GM21423 (cell line): Measurements from ENCODE around the gene YBEY.

Experiments
- ATAC-seq: cut with Tn5 transposase; IDR thresholded peaks from one replicate; pipeline ENCODE4 v1.9.1; 2021; ENCODE audit warnings: mild to moderate bottlenecking, moderate library complexity; ENCODE audit not compliant: unreplicated experiment

Gene YBEY

DNA sequence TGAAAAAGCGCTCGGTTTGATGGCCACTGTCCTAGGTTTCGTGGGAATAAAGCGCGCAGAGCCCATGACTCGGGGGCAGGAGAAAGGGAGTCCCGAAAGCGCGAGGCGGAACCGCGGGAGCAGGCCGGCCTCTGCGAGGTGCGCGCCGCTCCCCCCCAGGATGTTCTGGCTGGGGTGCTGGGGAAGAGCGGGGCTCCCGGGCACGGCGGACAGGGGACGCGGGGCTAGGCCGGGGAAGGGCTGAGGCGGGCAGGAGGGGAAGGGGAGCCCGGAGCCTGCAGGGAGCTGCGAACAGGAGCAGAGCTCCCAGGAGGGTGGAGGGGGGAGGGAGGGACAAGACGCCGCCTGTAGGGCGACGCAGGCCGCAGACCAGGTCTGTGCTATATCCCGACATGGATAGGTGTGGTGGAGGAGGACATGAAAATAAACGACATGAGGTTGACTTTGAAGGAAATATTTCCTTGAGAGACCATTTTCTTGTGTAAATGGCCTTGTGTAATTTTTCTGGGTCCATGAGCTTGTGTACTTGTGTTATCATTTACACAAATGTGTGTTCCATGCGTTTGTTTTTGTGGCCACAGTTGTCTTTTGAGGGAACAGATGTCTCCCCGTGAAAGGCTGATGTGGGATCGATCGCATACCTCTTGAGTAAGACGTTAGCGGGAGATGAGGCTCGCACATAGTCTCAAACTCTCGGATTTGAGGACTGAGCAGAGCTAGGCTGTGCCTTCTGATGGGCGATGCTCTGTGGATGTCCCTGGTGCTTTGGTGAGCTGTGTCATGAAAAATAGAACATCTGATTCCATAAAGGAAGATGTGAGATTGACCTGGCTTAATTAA lies 39.2 kb downstream of the YBEY start:
- ATAC-seq: no peak

DNA sequence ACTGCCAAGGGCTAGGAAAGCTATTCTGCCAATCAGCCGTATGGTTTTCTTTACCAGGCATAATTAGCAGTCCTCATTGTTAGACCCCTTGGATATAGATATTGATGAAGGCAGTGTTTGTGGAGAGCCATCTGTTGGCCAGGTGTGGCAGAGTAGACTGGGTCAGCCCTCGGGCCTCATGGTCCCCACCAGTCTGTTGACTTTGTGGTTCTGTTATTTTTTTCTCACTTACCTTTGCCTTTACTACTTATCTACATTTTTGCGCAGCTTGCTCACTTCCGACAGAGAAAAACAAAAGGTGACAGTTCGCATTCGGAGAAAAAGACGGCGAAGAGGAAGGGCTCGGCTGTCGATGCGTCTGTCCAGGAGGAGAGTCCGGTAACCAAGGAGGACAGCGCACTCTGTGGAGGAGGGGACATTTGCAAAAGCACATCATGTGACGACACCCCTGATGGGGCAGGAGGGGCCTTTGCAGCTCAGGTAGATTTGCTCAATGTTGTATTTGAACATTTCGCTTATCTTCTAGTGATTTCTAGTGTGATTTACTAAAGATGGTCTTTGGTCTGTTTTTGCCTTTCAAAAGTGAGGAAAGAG lies 40.1 kb downstream of the YBEY start:
- ATAC-seq: no peak

DNA sequence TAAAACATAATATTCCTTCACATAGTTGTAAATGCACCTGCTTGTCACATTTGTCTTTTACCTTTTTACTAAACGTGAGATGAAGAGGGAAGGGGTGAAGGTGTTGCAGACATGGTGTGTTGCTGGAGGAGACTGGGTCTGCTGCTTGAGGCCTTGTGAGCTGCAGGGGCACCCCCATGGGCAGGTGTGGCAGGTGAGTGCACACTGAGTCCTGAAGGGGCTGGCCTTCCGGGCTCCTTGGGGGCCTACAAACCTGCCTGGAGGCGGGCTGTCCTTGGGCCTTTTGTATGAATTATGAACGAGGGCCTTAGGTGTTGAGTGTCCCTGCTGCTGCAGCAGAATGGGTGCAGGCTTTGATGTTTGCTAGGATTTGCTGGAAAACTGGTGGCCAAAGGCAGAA lies 41.6 kb downstream of the YBEY start:
- ATAC-seq: no peak

DNA sequence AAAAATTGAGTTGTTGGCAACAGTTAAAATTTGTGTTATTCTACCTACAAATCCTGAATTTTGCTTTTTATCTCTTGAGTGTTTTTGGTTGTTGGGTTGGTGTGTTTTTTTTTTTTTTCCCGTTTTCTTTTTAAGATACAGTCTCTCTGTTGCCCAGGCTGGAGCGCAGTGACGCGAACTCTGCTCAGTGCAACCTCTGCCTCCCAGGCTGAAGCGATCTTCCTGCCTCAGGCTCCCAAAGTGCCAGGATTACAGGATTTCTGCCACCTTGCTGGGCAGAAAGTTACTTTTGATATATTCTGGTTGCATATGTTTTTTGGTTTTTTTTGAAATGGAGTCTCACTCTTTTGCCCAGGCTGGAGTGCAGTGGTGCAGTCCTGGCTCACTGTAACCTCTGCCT lies 42.0 kb downstream of the YBEY start:
- ATAC-seq: no peak

DNA sequence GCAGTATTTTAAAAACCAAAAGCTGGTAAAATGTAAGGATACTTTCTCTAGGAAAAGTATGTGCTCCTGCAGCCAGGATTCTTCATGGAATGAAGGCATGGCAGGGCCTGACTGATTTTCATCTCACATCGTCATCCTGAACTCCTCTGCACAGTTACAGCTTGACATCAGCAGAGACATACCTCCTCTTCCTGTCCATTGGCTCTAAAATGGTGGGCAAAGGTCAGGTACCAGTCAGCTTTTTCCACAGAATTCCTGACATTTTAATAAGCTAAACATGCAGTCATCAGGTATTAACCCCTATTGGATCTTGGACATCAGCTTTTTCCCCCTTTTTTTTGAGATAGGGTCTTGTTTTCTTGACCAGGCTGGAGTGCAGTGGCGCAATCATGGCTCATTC lies 43.7 kb downstream of the YBEY start:
- no peak for ATAC-seq

DNA sequence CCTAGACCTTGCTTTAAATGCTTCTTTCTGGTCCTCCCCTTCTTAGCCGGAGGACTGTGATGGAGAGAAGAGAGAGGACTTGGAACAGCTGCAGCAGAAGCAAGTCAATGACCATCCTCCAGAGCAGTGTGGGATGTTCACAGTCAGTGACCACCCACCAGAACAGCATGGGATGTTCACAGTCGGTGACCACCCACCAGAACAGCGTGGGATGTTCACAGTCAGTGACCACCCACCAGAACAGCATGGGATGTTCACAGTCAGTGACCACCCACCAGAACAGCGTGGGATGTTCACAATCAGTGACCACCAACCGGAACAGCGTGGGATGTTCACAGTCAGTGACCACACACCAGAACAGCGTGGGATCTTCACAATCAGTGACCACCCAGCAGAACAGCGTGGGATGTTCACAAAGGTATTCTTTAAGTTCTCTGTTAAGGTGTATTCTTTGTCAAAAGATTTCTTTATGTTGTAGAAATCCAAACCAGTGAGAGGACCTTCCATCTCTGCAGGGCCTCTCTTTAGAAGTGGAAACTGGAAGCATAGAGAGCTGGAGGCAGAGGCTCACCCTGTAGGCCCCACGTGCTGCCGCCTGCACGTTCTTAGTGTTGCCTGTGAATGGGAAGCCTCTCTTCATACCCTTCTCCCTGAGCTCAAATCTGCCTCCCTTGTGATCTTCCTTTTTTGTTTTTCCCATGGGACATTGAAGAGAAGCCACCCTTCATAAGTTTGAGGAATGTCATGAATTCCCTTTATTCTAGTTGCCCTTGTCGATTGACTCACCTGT lies 48.4 kb downstream of the YBEY start:
- ATAC-seq: no peak

DNA sequence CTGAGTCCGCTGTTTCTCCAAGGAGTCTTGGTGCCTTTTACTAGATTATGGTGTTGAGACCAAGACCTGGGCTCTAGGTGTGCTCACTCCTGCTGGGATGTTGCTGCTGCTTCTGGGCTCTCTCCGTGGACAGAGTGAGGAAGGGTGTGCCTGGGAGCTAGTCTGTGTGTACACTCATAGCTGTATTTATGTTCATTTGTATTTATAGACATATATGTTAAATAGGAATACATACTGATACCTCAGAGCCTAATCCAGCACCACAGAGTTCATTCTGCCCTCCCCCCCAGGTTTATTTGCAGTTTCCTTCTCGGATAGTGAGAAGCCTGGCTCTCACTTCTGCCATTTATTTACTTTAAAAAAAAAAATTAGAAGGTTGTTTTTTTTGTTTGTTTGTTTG lies 50.5 kb downstream of the YBEY start:
- no peak for ATAC-seq

DNA sequence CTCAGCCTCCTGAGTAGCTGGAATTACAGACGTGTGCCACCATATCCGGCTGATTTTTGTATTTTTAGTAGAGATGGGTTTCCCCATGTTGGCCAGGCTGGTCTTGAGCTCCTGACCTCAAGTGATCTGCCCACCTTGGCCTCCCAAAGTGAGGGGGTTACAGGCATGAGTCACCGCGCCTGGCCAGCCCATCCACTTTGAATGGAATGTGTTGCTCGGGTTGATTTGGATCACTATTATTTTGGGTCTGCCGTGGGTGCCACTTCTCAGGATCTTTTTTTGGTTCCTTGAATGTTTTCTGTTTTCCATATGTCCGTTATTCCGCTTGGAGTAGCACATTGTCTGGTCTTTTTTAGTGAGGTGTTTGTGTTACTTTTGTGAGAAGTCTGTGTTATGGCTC lies 54.9 kb downstream of the YBEY start:
- no peak for ATAC-seq

DNA sequence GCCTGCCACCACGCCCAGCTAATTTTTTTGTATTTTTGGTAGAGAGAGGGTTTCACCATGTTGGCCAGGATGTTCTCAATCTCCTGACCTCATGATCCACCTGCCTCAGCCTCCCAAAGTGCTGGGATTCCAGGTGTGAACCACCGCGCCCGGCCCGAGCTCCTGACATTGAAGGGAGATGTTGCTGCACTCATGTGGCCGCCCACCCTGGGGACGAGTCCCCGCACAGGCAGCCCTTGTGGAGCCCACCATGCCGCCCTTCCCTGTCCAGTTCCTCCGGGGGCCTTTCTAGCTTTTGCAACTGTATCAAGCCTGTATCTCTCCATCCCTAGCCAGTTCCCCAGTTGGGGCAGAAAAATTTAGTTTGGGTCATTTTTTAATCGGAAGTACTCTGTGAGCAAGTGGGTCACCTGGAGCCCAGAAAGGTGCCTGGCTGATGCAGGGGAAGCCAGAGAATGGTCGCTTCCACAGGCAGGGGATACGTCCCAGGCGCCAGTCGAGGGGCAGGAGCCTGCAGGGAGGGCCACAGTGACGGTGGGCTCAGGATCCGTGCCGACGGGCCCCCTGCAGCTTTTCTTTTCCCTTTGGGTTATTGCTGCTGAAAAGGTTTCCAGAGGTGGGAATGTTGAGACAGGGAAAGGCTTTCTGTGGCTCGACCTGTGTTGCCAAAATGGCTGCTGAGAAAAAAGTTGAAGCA lies 58.2 kb downstream of the YBEY start:
- no peak for ATAC-seq

DNA sequence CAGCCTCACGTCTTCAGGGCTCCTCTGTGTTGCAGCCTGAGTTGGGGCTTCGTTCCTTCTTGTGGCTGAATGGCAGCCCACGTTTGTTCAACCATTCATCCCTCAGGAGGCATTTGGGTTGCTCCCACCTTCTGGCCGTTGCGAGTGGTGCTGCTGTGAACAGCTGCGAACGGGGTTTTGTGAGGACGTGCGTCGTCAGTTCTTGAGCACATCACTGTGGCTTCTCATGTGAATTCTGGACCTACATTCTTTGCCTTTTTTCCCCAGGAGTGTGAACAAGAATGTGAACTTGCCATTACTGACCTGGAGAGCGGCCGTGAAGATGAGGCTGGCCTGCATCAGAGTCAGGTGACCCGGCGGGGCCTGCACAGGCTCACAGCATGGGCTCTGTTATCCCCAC lies 59.7 kb downstream of the YBEY start:
- ATAC-seq: no peak

DNA sequence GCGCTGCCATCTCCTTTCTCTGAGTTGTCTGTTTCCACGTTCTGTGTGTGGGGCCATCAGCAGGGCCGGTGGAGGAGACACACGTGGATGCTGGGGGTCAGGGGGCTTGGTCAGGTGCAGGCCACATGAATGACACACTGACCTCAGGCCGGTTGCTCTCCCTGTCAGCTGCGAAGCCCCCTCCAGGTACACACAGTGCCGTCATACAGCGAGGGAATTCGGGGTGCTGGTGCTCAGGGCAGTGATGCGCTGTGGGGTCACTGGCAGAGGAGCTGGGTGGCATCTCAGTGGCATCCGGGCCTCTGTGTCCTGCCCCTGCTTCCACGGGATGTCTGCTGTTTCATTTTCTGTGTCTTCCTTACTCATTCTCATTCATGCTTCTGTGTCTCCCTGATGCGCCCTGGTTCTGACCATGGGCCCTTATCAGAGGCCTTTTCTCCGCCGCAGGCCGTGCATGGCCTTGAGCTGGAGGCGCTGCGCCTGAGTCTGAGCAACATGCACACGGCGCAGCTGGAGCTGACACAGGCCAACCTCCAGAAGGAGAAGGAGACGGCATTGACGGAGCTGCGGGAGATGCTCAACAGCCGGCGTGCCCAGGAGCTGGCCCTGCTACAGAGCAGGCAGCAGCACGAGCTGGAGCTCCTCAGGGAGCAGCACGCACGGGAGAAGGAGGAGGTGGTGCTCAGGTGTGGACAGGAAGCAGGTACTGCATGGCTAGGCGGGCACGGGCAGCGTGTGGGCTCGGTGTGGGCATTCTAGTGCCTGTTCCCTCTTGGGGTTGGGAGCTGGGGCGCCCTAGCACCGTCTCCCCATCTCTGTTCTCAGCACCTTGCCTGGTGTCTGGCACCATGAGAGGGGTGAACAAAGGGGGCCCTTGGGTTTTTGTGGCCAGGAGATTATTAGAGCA lies 60.4 kb downstream of the YBEY start:
- no peak for ATAC-seq

DNA sequence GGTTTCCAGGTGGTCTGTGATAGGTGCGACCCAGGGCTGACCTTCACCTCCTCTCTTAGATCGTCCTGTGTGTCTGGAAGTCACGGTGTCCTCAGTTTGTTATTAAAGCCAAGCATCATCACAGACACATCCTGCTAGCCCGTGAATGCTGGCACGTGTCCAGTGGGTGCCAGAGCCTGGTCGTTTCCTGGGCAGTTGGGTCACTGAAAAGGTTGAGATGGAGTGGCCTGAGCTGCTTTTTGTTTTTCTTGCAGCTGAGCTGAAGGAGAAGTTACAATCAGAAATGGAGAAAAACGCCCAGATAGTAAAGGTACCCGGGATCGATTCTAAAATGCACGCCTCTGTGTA lies 61.0 kb downstream of the YBEY start:
- ATAC-seq: no peak
